B cell (primary cell): ENCODE results near the gene MED12L.

ENCODE experiments used
- CTCF ChIP-seq: fragments of 200-600 bp; IDR thresholded peaks from one replicate; pipeline ENCODE4 v1.8.0; 2022; ENCODE audit warnings: antibody characterized with exemption, mild to moderate bottlenecking
- EZH2 ChIP-seq: IDR thresholded peaks from 2 replicates; pipeline ENCODE4 v1.6.1; 2012; ENCODE audit warnings: borderline replicate concordance, low read depth, mild to moderate bottlenecking, moderate library complexity, low read length; ENCODE audit not compliant: insufficient read depth, poor library complexity, severe bottlenecking

- no peak for TF ChIP-seq CTCF
- TF ChIP-seq EZH2, result no peak
Measured at GRCh38 chr3:151152455-151153079, 67.1 kb downstream of the MED12L start.
